HG03571 (cell line): ENCODE measurements around the gene SORT1.
"Not testable (repeated sequence)": the region's sequence is repeated elsewhere in the genome, so short reads cannot be mapped to it uniquely, and the experiment has no call there.

Source experiments
- ATAC-seq: cut with Tn5 transposase; IDR thresholded peaks from one replicate; pipeline ENCODE4 v1.9.1; 2021; ENCODE audit not compliant: unreplicated experiment

SORT1 gene

DNA sequence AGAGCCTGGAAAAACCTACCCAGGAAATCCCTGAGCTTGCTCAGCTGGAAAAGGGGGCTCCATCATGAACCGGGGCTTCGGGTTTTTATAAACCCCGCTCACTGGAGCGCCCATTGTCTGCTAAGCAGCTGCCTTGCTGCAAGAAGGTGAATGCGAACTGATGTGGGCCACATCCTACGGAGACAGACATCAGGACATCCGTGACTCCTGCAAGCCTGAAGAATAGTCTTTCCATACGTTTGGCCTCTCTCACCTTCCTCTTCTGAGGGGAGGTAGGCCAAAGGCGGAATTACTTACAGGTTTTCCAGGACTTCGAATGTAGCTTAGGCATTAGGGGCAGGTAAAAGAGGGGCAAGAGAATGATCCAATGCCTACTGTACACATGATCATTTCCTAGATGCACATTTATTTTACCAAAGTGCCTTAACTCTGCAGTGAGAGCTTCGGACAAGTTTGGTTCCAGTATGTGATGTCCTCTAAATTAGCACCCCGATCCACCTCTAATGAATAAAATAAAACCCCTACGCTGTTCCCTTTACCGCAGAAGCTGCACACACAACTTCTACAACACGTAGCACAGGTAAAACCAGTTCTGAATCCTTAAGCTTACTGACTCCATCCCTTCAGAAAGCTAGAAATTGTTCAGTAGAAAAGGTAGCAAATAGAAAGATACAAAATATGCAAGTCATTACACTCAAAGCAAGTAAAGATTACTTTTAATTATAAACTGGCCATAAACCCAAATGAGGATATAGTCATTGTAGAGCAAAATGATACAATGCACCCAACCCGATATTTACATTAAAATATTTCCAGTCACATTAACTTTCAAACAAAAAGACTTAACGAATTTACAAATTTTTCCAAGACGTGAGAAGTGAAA is 866 bp upstream of the SORT1 start:
- ATAC-seq, result no peak

DNA sequence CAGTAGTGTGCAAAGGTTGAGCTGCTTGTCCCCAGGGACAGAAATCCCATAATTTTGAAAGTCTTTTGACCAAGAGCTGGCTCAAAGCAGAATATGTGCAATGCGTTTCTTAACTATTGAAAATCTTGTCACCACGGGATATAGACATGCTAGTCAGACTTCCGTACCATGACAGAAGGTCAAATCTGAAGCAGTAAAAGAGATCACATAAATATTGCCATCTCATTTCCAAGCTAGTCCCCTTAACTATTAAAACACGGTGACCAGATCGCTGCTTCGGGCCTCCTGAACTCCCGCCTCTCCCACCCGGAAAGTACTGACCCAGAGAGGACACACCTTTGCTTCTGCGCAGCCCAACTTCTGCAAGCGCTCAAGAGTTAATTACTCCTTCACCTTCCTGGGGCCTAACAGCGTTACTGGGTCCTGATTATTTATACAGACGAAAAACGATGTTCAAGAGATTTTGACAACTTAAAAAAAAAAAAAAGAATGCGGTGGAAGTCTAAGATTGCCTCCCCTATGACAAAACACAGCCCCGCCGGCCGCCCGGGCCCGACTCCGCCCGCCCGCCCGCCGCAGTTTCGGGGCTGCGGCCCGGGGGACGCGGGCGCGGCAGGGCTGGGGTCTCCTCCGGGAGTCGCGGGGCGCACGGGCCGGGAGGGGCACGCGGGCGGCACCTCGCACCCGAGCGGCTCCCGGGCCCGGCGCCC is 692 bp downstream of the SORT1 start:
- ATAC-seq, result no peak

- ATAC-seq, result no peak
These were observed 1.2 kb downstream of the SORT1 start for GRCh38 chr1:109396513-109396839.

DNA sequence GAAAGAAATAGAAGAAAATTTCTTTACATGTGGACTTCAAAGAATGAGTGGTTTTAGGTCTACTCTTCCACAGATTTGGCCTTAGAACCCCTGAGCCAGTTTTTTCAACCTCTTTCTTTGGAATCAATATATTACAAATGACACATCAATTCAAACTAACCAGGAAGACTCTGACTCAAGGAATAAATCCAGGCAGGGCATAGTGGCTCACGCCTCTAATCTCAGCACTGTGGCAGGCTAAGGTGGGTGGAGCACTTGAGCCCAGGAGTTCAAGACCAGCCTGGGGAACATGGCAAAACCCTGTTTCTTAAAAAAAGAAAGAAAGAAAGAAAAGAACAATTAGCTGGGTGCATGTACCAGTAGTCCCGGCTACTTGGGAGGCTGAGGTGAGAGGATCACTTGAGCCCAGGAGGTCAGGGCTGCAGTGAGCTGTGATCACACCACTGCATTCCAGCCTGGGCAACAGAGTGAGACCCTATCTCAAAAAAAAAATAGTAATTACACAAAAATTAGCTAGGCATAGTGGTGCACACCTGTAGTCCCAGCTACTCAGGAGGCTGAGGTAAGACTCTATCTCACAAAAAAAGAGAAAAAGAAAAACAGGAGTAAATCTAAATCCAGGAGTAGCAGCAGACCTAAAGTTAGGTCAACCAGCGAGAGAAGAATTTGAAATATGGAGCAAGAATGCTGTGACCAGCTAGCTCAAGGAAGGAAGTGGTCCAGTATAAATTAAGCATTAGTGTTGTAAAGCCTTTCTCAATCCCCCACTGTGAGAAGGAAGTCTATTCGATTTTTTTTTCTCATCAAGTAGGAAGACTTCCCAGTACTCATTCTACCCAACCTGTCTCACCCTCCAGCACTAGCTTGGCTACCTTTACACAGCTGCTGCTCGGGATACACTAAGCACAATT is 1.9 kb downstream of the SORT1 start:
- ATAC-seq, result no peak

DNA sequence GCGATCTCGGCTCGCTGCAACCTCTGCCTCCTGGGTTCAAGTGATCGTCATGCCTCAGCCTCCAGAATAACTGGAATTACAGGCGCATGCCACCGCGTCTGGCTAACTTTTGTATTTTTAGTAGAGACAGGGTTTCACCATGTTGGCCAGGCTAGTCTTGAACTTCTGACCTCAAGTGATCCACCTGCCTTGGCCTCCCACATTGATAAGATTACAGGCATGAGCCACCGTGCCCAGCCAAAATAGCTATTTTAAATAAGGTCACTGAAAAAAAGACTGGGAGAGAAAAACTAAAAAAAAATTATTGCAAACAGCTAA is 2.5 kb downstream of the SORT1 start:
- ATAC-seq, result not testable (repeated sequence)

GRCh38 chr1:109394591-109395281 is 3.0 kb downstream of the SORT1 start:
- ATAC-seq, result no peak

- no peak for ATAC-seq
These were observed 4.0 kb downstream of the SORT1 start for GRCh38 chr1:109393617-109394233.

DNA sequence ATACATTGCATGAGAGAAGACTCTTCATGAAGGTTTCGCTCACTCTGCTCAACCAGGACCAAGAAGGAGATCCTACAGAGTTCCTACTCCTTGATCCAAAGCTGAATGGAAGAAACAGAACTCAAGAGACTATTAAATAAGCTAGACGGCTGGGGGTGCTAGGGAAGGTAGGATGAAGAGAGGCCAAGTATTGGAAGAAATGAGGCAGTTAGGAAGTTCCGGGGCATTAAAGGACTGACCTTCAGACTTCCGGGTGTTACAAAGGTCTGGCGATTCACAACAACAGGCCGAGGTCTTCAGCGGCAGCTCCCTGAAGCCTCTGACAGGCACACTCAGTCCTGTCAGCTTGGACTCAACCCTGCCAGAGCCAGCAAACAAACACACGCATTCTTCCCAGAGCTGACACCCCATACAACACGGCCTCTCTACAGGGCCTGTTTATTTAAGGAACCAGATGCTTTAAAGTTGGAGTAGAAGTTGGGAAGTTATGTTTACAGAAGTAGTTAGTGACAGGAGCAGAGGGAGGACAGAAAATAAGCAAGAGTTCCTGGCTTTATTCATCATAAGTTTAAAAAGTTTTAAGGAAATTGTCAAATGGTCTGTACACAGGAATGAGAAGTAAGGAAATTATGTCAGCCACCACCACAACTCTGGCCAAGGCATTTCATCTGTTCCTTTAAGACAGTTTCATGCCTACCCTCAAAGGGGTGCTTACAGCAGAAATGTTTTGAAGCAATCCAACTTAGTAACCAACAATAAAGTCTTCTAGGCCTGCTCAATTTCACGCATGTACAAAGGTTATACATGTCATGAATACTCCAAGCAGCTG is 4.7 kb downstream of the SORT1 start:
- ATAC-seq, result no peak

- ATAC-seq, result no peak
These were observed 5.5 kb downstream of the SORT1 start for GRCh38 chr1:109392037-109392787.

DNA sequence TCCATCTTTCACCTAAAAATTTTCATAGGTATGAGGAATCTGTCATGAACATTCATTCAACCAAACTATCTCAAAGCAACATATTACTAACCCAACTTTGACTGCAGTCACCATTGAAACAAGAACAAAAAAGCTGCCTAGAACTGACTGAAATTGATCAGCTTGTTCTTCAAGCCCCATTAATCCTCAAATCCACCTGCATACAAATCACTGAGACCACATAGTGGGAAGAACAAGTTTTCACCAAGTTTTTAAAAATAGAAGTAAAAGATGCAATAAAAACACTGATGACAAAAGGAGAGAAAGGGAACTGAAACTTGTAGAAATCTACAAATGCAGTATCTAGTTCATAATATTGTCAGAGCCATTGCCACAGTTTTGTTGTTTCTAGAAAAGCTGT is 6.1 kb downstream of the SORT1 start:
- ATAC-seq, result peak; percentile 73

DNA sequence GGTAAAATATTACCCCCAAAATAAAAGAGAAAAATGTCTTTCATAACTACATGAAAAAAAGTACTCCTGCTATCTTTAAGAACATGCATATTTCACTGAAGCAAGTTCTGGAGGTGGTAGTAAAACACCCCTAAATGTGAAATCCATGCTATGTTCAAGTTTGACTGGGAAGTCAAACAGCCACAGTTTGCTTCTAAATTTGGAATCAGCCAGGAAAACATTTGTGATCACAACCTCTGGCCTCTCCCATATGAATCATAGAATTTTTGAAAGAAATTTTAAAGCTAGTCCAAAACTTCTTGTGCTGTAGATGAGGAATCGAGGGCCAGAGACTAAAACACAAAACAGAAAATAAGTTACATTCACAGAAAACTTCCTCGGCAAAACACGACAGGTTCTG is 6.6 kb downstream of the SORT1 start:
- no peak for ATAC-seq

GRCh38 chr1:109389638-109390341 is 7.9 kb downstream of the SORT1 start:
- no peak for ATAC-seq

- no peak for ATAC-seq
These were observed 8.7 kb downstream of the SORT1 start for GRCh38 chr1:109388884-109389637.

DNA sequence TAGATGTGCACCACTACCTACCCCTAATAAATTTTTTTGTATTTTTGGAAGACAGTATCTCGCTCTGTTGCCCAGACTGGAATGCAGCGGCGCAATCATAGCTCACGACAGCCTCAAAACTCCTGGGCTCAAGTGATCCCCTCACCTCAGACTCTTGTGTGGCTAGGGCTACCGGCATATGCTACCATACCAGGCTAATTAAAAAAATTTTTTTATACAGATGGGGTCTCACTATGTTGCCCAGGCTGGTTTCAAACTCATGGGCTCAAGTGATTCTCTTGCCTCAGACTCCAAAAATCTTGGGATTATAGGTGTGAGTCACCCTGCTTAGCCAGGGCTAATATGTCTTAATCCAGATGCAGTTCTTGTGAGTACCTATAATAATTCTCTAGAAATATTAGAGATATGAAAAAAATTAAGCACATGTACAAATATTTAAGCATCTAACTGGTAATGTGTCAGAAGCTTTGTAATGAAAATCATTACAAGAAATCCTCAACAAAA is 9.5 kb downstream of the SORT1 start:
- no peak for ATAC-seq

GRCh38 chr1:109386054-109386717 is 11.5 kb downstream of the SORT1 start:
- ATAC-seq, result no peak

- no peak for ATAC-seq
These were observed 12.3 kb downstream of the SORT1 start for GRCh38 chr1:109385417-109385816.

DNA sequence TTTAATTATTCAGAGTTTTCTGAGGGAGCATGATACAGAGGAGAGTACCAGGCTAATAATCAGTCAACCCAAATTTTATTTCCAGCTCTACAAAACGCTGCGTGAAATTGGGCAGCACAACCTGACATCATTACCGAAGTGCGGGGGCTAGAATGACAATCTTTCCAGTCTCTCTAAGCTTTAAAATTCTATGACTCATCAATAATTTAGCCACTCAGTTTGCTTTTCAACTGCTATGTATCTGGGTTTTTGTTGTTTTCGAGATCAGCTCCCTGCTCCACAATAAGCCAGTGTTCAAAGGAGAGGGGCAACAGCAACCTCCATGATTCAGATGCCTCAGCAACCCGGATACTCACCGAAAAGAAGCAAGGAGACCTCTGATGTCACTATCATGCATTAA is 13.9 kb downstream of the SORT1 start:
- no peak for ATAC-seq
